NK-92 (cell line): Measurements from ENCODE around the gene TRPC5OS.

ENCODE experiments used
- DNase-seq: peaks from one replicate; lab custom pipeline; 2025; ENCODE audit not compliant: unreplicated experiment; lab: John Stamatoyannopoulos, UW

Gene TRPC5OS

DNA sequence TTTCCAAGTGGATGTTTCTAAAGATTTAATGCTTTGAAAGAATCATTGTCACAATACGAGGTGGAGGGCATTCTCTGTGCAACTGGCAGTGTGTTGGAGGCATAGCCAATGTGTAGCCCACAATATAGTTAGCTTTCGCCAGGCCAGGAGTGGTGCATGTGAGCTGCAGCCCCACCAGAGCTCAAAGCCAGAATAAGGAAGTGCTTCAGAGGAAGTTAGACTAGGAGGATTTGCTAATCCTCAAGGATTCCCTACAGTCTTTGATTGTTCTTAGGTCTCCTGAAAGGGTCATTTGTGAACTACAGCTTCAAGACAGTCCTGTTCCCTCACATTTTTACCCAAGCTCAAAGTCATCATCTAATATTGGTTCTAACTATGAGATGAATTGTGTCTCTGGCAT lies 16.4 kb downstream of the TRPC5OS start:
- no peak for DNase-seq

DNA sequence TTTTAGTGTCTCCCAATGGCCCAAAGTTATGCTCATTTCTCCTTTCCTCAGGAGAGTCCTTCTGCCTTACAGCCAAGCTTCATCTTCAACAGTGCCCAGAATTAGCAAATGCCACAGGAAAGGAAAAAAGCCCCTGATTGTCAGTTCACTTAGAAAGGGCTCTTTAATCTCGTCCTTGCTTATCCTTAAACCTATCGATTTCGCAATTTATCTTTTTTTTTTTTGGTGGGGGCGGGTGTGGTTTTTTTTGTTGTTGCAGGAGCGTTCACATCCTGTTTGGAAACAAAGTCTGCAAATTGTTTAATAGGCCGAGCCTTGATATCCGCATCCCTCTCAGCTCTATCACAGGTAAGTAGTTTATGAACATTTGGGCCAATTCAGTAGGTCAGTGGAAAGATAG lies 20.2 kb downstream of the TRPC5OS start:
- no peak for DNase-seq

DNA sequence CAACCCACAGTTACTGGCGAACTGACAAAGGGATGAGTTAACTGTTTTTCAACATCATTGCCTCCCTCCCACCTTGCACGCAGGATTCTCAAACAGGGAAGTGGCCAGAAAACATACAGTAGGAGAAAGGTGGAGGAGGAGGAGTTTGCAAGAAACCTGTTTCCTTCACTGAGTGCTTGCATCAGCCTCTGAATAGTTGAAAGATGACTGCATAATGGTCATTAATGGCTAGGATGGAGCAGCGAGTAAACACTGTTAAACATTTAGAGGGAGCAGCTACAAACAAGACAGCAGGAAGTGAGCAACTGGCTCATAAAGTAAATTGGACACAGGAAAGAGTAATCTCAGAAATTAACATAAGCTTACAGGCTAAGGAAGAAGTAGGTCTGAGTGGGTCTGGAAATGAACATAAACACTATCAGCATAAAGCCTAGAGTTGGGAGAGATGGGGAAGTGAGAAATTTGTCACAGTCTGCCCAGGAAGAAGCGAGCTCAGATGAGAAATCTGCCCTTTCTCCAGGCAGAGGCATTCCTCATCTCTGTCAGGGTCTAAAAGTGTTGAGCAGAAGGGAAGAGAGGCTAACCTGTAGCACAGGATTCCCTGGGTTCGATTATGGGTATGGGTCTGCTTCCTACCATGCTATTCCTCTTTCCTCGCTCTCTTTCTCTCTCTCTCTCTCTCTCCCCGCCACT lies 38.6 kb downstream of the TRPC5OS start:
- no peak for DNase-seq

DNA sequence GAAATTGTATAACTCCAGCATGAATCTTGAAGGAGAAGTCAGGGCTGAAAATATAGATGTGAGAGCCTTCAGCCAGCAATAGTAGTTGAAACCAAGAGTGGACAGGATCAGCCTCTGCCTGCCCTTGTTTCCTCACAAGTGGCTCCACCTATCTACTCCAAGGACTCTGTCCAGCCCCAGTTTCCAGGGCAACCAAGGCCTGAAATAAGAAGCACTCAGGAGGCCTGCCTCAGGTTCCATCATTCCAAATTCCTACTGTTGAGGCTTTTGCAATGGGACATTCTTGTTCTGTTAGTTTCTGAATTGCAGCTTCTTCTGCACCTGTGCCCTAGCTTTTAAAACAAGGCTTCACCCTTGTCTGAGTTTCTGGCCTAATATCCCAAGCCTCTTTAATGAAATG lies 41.6 kb downstream of the TRPC5OS start:
- no peak for DNase-seq

DNA sequence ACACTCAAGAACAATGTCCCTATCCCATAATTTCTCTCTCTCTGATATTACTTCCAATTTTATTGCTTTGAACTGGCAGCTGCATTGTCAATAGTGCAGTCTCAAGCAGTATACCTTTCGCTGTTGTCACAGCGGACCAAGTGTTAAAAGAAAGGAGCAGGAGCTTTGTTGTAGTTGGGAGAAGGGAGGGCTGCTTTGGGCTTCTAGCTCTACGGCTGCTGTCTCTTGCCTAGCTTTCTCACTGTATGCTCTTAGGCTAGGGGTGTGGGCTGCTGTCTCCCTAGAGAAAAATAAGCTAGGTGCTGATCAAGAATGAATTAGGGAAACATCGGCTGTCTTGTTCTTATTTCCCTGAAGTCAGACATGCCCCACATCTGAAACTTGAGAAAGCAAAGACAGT lies 52.5 kb downstream of the TRPC5OS start:
- no peak for DNase-seq
